HUES6 (cell line): ENCODE data around the gene RINT1.
"Not testable (repeated sequence)": the region's sequence is repeated elsewhere in the genome, so short reads cannot be mapped to it uniquely, and the experiment has no call there.

Experiments used
- H3K27ac ChIP-seq: 2 replicates; pipeline ENCODE4 v1.7.0; 2013; ENCODE audit warnings: low read depth, mild to moderate bottlenecking, low read length, inconsistent platforms
- H3K27me3 ChIP-seq: 2 replicates; pipeline ENCODE4 v1.6.1; 2013; ENCODE audit warnings: low read length; ENCODE audit not compliant: control insufficient read depth, insufficient read depth
- H3K36me3 ChIP-seq: 2 replicates; pipeline ENCODE4 v1.6.1; 2013; ENCODE audit warnings: low read length; ENCODE audit not compliant: control insufficient read depth, insufficient read depth
- H3K4me1 ChIP-seq: 2 replicates; pipeline ENCODE4 v1.6.1; 2013; ENCODE audit warnings: low read length; ENCODE audit not compliant: control insufficient read depth, insufficient read depth
- H3K4me3 ChIP-seq: 2 replicates; pipeline ENCODE4 v1.5.1; 2013; ENCODE audit warnings: low read depth, low read length
- H3K9ac ChIP-seq: one replicate; pipeline ENCODE4 v1.6.1; 2013; ENCODE audit warnings: mild to moderate bottlenecking, low read length
- H3K9me3 ChIP-seq: 2 replicates; pipeline ENCODE4 v1.6.1; 2013; ENCODE audit warnings: low read depth, low read length; ENCODE audit not compliant: control insufficient read depth, insufficient read depth

RINT1 gene

DNA sequence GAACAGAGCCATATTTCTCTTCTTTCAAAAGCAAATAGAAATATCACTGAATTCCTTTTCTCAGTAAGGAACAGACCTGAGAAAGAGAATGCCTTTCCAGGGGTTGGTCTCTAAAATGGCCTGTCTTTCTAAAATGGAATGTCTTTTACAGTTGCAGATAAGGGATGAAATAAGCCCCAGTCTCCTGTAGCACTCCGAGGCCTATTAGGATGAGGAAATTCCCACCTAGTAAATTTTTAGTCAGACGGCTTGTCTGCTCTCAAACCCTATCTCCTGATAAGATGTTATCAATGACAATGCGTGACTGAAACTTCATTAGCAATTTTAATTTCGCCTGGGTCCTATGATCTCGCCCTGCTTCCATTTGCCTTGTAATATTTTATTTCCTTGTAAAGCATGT is 52.2 kb downstream of the RINT1 start:
- Histone ChIP-seq H3K9ac (no peak overlapping the region), H3K27ac (no peak overlapping the region), H3K4me1 (peaks cover 8% of the 10 kb centered on the region; the same call in 1 of the 2 replicates), H3K36me3 (no peaks in the 10 kb centered on the region), H3K27me3 (no peaks in the 10 kb centered on the region), H3K4me3 (no peak overlapping the region), H3K9me3 (peaks cover 16% of the 10 kb centered on the region)

DNA sequence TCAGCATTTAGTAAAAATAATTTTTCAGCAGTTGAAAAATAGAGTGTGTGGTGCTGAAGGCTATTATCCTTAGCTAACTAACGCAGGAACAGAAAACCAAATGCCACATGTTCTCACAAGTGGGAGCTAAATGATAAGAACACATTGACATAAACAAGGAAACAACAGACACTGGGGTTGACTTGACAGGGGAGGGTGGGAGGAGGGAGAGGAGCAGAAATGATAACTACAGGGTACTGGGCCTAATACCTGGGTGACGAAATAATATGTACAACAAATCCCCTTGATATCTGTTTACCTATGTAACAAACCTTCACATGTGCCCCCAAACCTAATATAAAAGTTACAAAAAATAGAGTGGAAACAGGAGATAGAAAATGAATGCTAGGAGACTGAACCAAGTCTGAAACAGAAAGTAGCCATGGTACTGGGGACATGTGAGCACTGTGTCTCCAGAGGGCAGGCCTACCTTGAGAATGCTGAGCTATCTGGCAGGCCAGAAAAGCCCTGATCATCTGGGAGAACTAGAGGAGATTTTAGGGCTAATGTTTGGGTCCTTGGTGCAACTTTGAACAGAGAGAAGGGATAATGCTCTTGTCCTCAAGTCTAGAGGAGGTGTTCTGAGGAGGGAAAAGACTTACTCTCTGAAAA is 54.0 kb downstream of the RINT1 start:
- H3K4me3 ChIP-seq = no peak overlapping the region
- H3K4me1 ChIP-seq = peaks cover 9% of the 10 kb centered on the region; the same call in 1 of the 2 replicates
- H3K36me3 ChIP-seq = no peaks in the 10 kb centered on the region
- H3K27ac ChIP-seq = no peak overlapping the region
- peaks cover 16% of the 10 kb centered on the region for H3K9me3 ChIP-seq
- H3K27me3 ChIP-seq = no peaks in the 10 kb centered on the region
- H3K9ac ChIP-seq = no peak overlapping the region

DNA sequence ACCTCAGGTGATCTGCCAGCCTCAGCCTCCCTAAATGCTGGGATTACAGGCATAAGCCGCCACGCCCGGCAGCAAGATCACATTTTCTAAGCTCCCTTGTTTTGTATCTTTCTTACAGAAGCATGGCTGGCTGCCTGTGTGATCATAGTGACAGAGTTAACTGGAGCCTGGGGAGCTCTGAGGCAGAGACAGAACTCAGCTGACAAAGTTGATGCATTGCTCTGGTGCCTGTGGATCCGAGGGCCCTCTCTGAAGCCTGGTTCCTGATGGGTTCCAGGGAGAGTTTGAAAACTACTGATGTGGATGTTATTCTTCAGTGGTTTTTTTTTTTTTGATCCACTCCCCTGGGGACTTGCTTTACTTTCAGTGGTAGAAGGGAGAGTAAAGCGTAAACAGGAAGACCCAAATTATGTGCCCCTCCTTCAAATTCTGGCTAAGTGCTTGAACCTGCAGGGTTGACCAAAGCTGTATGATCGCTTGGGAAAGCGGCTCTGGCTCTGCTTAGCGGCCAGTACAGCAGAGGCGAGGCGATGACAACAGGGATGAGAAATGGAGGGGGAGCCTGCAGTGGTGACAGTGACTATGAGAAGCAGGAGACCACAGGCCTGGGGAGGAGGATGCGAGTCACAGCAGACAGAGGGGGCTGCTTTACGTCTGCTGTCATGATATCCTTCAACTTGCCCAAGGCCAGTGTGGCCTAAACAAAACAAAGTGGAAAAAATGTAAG is 56.1 kb downstream of the RINT1 start:
- Histone ChIP-seq H3K9ac (no peak overlapping the region), H3K4me3 (no peak overlapping the region), H3K9me3 (peaks cover 10% of the 10 kb centered on the region), H3K4me1 (peaks cover 9% of the 10 kb centered on the region; the same call in 1 of the 2 replicates), H3K27me3 (no peaks in the 10 kb centered on the region), H3K27ac (no peak overlapping the region), H3K36me3 (no peaks in the 10 kb centered on the region)

DNA sequence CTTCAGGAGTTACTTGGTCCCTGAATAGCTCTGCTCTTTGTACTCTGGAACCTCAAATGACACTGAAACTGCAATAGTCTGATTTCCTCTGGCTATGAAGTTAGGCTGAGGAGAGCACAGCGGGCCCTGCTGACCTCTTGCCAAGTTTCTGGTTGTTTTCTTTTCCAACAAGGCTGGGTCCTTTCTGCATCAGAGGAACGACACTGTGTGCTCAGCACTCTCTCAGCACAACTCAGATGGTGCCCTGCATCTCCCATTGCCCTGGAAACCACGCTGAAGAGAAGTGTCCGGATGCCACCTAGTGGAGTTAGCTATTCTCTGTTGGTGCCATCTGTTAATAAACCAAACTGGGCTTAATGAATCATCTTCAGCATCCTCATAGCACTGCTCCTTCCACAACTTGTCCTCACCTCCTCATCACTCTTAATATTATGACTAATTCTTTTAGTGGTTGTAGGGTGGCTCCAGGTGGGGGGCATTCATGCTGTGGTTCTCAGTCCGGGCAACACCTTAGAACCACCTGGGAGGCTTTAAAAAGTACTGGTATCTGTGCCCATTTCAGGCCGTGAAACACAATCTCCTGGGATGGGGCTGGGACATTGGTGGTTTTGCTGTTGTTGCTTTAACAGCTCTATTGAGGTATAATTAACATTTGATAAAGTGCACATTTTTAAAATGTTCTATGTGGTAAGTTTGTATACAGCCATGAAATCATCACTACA is 57.5 kb downstream of the RINT1 start:
- Histone ChIP-seq H3K27ac (no peak overlapping the region), H3K27me3 (no peaks in the 10 kb centered on the region), H3K4me3 (no peak overlapping the region), H3K36me3 (no peaks in the 10 kb centered on the region), H3K9ac (no peak overlapping the region), H3K4me1 (peaks cover 9% of the 10 kb centered on the region; the same call in 1 of the 2 replicates), H3K9me3 (peaks cover 7% of the 10 kb centered on the region)

DNA sequence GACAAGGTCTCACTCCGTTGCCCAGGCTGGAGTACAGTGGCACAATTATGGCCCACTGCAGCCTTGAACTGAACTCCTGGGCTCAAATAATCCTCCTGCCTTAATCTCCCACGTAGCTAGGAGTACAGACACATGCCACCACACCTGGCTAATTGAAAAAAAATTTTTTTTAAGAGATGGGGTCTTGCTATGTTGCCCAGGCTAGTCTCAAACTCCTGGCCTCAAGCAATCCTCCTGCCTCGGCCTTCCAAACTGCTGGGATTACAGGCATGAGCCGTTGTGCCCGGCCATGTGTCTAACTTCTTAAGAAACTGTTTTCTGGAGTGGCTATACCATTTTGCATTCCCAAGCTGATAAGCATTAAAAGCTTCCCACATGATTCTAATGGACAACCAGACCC is 58.8 kb downstream of the RINT1 start:
- no peaks in the 10 kb centered on the region for H3K27me3 ChIP-seq
- H3K4me3 ChIP-seq = no peak overlapping the region
- H3K4me1 ChIP-seq = peaks cover 9% of the 10 kb centered on the region; the same call in 1 of the 2 replicates
- H3K36me3 ChIP-seq = no peaks in the 10 kb centered on the region
- no peak overlapping the region for H3K27ac ChIP-seq
- H3K9ac ChIP-seq = no peak overlapping the region
- peaks cover 2% of the 10 kb centered on the region; the same call in 1 of the 2 replicates for H3K9me3 ChIP-seq

DNA sequence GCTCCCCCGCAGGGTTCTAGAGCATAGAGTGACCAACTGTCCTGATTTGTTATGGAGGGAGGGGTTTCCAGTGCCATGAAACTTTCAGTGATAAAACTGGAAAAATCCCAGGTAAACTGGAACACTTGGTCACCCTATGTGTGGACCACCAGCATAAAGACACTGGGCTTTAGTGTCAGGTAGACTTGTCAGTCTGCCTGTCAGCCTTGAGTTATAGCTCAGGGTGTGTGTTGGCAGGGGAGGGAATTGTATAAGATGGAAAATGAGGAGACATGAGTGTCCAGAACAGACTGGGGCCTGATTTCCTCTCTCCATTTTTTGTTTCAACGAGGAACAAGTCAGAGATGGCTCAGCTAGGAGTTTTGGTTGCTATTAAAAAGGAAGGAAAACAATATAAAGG is 59.5 kb downstream of the RINT1 start:
- Histone ChIP-seq H3K4me3 (no peak overlapping the region), H3K36me3 (no peaks in the 10 kb centered on the region), H3K9ac (no peak overlapping the region), H3K27me3 (no peaks in the 10 kb centered on the region), H3K4me1 (peaks cover 11% of the 10 kb centered on the region), H3K9me3 (no peaks in the 10 kb centered on the region), H3K27ac (no peak overlapping the region)

DNA sequence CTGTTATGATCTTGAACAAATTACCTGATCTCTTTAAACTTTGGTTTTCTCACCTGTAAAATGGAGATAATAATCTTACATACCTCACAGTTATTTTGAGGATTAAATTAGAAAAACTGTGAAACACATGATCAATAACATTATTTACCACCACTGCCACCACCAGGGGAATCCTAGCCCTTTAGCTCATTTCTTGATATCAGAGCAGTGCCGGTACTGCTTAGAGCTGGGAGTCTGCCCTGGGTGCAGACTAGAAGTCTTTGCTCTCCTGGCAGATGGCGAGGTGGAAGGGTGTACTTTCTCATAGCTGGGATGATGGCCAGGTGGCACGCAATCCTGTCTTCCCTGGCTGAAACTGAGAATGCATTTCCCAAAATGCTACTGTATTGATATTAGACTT is 62.0 kb downstream of the RINT1 start:
- H3K4me3 ChIP-seq = no peak overlapping the region
- H3K9ac ChIP-seq = no peak overlapping the region
- H3K36me3 ChIP-seq = no peaks in the 10 kb centered on the region
- H3K9me3 ChIP-seq = no peaks in the 10 kb centered on the region
- no peak overlapping the region for H3K27ac ChIP-seq
- H3K27me3 ChIP-seq = no peaks in the 10 kb centered on the region
- peaks cover 11% of the 10 kb centered on the region; the same call in 1 of the 2 replicates for H3K4me1 ChIP-seq

DNA sequence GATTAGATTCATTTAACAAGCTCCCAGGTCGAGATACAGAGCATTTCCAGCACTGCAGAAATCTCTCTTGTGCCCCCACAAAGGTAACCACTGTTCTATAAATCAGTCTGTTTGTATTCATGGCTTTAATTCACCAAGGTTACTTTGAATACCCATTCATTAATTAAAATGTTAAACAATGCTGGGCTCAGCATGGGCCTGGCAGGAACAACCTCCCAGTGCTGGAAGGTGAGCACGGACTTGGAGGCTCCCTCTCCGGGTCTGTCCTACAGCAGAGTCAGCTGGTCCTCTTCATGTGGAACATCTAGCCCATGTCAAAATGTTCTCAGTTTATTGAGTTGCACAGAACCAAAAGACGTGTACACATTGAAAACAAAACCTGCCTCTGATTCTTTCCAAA is 64.9 kb downstream of the RINT1 start:
- Histone ChIP-seq H3K9ac (no peak overlapping the region), H3K9me3 (no peaks in the 10 kb centered on the region), H3K27me3 (no peaks in the 10 kb centered on the region), H3K27ac (no peak overlapping the region), H3K4me1 (peaks cover 21% of the 10 kb centered on the region), H3K4me3 (no peak overlapping the region), H3K36me3 (no peaks in the 10 kb centered on the region)

DNA sequence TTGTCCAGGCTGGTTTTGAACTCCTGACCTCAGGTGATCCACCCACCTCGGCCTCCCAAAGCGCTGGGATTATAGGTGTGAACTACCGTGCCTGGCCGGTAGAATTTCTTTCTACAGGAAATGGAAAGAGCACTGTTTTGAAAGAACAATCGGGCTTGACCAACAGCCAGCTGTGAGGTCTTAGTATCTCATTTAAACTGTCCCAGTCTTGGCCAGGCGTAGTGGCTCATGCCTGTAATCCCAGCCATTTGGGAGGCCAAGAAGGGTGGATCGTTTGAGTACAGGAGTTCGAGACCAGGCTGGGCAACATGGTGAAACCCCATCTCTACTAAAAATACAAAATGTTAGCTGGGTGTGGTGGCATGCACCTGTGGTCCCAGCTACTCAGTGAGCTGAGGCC is 67.1 kb downstream of the RINT1 start:
- not testable (repeated sequence) for H3K36me3 ChIP-seq, H3K9ac ChIP-seq, H3K27ac ChIP-seq, H3K27me3 ChIP-seq, H3K9me3 ChIP-seq, H3K4me3 ChIP-seq
- H3K4me1 ChIP-seq = peaks cover 21% of the 10 kb centered on the region

DNA sequence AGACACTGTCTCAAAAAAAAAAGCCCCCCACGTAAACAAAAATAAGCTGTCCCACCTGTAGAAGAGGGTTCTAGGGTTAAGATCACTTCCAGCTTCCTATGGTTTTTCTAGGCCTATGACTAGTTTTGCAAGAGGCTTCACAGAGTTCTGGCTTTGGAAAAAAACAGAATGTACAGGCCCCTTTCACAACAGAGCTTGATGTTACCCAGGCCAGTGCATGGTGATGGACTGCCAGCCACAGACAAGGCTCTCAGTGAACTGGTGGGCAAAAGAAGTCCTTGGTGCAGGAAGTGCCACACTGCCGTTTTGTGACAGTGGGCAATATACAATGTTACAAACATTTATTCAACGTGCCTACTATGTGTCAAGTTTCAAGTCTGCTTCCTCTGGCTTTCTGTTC is 67.5 kb downstream of the RINT1 start:
- peaks cover 21% of the 10 kb centered on the region for H3K4me1 ChIP-seq
- no peak overlapping the region for H3K4me3 ChIP-seq
- H3K27ac ChIP-seq = no peak overlapping the region
- no peaks in the 10 kb centered on the region for H3K9me3 ChIP-seq
- H3K27me3 ChIP-seq = no peaks in the 10 kb centered on the region
- no peak overlapping the region for H3K9ac ChIP-seq
- no peaks in the 10 kb centered on the region for H3K36me3 ChIP-seq
